ENCODE measurements around the gene DHX57. TPM values are rescaled to one million over a fixed set of nuclear protein-coding genes. Genes with fewer than 3 reads are reported as not detected.

DHX57 gene
- total RNA-seq, 2 donors from 2014 or later = 11.9 to 50.4 TPM

DNA sequence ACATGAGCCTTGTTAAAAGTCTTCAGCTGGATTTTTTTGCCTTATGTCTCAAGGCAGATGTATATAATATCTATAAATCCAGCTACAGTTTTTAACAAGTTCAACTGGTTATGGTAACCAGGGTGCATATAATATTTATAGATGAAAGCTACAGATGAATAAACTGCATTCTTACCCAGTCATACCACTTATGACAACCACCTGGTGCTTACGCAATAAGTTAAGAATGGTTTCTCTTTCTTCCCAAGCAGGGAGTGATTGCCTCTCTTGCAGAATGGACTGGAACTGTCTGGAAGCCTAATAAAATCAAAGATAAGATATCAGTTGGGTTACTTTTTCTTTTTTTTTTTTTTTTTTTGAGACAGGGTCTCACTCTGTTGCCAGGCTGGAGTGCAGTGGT lies 19.6 kb downstream of the DHX57 start:
- ATAC-seq (ENCODE audit: insufficient number of reproducible peaks, low FRiP score, low read depth) = no peak

GRCh38 chr2:38850045-38850444 lies 25.7 kb downstream of the DHX57 start:
- TF ChIP-seq, protein P1, sequence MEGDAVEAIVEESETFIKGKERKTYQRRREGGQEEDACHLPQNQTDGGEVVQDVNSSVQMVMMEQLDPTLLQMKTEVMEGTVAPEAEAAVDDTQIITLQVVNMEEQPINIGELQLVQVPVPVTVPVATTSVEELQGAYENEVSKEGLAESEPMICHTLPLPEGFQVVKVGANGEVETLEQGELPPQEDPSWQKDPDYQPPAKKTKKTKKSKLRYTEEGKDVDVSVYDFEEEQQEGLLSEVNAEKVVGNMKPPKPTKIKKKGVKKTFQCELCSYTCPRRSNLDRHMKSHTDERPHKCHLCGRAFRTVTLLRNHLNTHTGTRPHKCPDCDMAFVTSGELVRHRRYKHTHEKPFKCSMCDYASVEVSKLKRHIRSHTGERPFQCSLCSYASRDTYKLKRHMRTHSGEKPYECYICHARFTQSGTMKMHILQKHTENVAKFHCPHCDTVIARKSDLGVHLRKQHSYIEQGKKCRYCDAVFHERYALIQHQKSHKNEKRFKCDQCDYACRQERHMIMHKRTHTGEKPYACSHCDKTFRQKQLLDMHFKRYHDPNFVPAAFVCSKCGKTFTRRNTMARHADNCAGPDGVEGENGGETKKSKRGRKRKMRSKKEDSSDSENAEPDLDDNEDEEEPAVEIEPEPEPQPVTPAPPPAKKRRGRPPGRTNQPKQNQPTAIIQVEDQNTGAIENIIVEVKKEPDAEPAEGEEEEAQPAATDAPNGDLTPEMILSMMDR (IDR thresholded peaks at IDR 0.05) = no peak
- no peak overlapping the region for H3K4me3 ChIP-seq
- H3K27ac ChIP-seq = no peak overlapping the region
- ATAC-seq (ENCODE audit: insufficient number of reproducible peaks, low FRiP score, low read depth) (no peak), DNase-seq (ENCODE audit: low spot score) (no peak)
- no peaks in the 10 kb centered on the region for H3K4me1 ChIP-seq (ENCODE audit: control insufficient read depth in 1 of 2, low read depth in 2 of 2)
- peaks cover 35% of the 10 kb centered on the region for H3K36me3 ChIP-seq
- H3K27me3 ChIP-seq (replicated peaks; ENCODE audit: insufficient read depth) = no peaks in the 10 kb centered on the region
- no peaks in the 10 kb centered on the region for H3K9me3 ChIP-seq

More for the DNA sequence above, 19.6 kb downstream of the DHX57 start:
- Histone ChIP-seq H3K4me3 (no peak overlapping the region), H3K27me3 (replicated peaks; ENCODE audit: insufficient read depth) (no peaks in the 10 kb centered on the region), H3K9me3 (no peaks in the 10 kb centered on the region), H3K27ac (no peak overlapping the region), H3K4me1 (ENCODE audit: control insufficient read depth in 1 of 2, low read depth in 2 of 2) (no peaks in the 10 kb centered on the region), H3K36me3 (peaks cover 57% of the 10 kb centered on the region)
- TF ChIP-seq, protein P1 (IDR thresholded peaks at IDR 0.05) = no peak
- no peak for DNase-seq (ENCODE audit: low spot score)

DNA sequence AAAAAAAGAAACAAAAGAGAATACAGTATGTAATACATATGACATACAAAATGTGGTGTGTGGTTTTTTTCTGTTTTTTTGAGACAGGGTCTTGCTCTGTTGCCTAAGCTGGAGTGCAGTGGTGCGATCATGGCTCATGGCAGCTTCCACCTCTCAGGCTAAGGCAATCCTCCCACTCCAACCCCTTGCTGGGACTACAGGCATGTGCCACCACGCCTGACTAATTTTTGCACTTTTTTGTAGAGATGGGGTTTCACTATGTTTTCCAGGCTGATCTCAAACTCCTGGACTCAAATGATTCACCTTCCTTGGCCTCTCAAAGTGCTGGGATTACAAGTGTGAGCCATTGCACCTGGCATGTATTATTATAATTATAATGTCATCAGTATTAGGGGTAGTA lies 38.9 kb downstream of the DHX57 start:
- no peak for DNase-seq (ENCODE audit: low spot score)
- Histone ChIP-seq H3K27ac (no peak overlapping the region), H3K9me3 (no peaks in the 10 kb centered on the region), H3K36me3 (peaks cover 22% of the 10 kb centered on the region), H3K4me3 (no peak overlapping the region), H3K4me1 (ENCODE audit: control insufficient read depth in 1 of 2, low read depth in 2 of 2) (no peaks in the 10 kb centered on the region), H3K27me3 (replicated peaks; ENCODE audit: insufficient read depth) (no peaks in the 10 kb centered on the region)
- TF ChIP-seq, protein P1 (IDR thresholded peaks at IDR 0.05) = no peak
- ATAC-seq (ENCODE audit: insufficient number of reproducible peaks, low FRiP score, low read depth) = no peak

- TF ChIP-seq, protein P1 (IDR thresholded peaks at IDR 0.05) = no peak
- no peaks in the 10 kb centered on the region for H3K4me1 ChIP-seq (ENCODE audit: control insufficient read depth in 1 of 2, low read depth in 2 of 2)
- no peaks in the 10 kb centered on the region for H3K27me3 ChIP-seq (replicated peaks; ENCODE audit: insufficient read depth)
- H3K4me3 ChIP-seq = no peak overlapping the region
- peaks cover 17% of the 10 kb centered on the region for H3K36me3 ChIP-seq
- DNase-seq (ENCODE audit: low spot score) (no peak), ATAC-seq (ENCODE audit: insufficient number of reproducible peaks, low FRiP score, low read depth) (no peak)
- H3K9me3 ChIP-seq = no peaks in the 10 kb centered on the region
- no peak overlapping the region for H3K27ac ChIP-seq
Observed at GRCh38 chr2:38835990-38836389, 39.7 kb downstream of the DHX57 start.

- no peaks in the 10 kb centered on the region for H3K4me1 ChIP-seq (ENCODE audit: control insufficient read depth in 1 of 2, low read depth in 2 of 2)
- no peak overlapping the region for H3K4me3 ChIP-seq
- no peak overlapping the region for H3K27ac ChIP-seq
- ATAC-seq (ENCODE audit: insufficient number of reproducible peaks, low FRiP score, low read depth) (no peak), DNase-seq (ENCODE audit: low spot score) (no peak)
- H3K36me3 ChIP-seq = peaks cover 15% of the 10 kb centered on the region
- no peaks in the 10 kb centered on the region for H3K9me3 ChIP-seq
- H3K27me3 ChIP-seq (replicated peaks; ENCODE audit: insufficient read depth) = no peaks in the 10 kb centered on the region
- TF ChIP-seq, protein P1 (IDR thresholded peaks at IDR 0.05) = no peak
Observed at GRCh38 chr2:38835015-38835601, 40.6 kb downstream of the DHX57 start.
